ENCODE results near the gene JSRP1.
A peak's percentile ranks its signal among the peaks of the same experiment; 100 is the strongest.

Gene JSRP1, protein sequence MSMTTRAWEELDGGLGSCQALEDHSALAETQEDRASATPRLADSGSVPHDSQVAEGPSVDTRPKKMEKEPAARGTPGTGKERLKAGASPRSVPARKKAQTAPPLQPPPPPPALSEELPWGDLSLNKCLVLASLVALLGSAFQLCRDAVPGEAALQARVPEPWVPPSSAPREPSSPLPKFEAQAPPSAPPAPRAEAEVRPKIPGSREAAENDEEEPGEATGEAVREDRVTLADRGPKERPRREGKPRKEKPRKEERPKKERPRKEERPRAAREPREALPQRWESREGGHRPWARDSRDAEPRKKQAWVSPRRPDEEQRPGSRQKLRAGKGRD

DNA sequence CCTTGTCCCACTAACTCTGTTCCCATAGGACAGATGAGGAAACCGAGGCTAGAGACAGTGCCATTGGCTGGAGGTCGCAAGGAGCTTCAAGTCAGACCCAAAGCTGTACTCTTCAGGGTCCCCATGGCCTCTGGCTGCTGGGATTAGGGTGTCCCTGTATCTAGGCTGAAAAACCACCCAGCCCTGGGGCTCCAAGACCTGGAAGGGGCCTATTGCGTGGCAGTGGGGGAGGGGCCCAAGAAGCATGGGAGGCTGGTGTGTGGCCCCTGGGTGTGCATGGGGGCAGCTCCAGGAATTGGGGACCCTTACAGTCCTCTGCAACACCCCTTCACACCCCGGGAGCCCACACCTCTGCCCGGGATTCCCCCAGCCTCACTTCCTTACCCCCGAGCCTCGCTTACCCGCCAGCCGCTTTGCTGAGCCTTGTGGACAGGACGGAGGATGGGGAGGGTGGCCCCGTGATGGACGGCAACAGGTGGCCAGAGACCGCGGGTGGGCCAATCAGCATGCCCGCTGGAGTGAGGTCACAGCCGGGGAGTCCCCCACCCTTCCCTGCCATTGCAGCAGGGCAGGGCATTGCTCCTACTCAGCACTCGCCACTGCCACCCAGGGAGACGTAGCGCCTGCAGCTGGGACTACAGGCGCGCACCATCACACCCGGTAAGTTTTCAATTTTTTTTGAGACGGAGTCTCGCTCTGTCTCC is at the start of gene JSRP1:
Gene JSRP1 (minus strand): TSS at position 436 of the 704 bp plus-strand sequence. CDS start 1,103 bp downstream, outside the sequence.
- DNase-seq, result no peak

DNA sequence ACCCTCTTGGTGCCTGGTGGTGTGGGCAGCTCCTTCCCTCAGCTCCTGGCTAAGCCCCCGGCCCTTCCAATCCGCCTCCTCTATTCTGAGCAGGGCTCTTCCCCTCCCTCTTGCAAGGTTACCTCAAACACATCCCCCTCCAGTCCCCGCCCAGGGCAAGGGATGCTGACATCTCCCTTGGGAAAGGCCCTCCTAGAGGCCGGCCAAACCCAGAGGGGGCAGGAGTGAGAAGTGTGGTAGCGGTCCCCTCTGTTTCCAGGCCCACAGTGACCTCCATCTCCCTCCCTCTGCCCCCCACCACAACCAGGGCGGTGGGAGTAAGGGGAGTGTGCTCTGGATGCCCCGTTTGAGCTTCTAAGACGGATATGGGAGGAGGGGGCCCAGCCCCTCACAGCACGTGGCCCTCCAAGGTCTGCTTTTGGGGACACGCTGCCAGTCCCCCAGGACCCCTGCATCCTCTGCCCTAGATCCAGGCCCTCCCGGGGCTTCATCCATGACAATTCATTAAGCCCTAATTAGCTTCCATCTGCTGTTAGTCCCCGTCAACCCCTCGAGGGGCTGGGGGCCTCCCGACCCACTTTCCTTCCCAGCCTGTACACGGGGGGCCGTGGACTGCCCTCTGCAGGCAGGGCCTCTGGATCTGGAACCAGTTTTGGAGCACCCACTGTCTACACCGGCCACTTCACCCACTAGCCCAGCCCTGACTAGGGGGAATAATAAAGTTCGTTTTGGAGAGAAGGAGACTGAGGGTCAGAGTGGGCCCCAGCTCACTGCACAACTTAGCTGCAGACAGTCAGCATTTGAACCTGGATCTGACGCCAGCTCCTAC is 49.4 kb upstream of the JSRP1 start:
- no peak for DNase-seq

DNA sequence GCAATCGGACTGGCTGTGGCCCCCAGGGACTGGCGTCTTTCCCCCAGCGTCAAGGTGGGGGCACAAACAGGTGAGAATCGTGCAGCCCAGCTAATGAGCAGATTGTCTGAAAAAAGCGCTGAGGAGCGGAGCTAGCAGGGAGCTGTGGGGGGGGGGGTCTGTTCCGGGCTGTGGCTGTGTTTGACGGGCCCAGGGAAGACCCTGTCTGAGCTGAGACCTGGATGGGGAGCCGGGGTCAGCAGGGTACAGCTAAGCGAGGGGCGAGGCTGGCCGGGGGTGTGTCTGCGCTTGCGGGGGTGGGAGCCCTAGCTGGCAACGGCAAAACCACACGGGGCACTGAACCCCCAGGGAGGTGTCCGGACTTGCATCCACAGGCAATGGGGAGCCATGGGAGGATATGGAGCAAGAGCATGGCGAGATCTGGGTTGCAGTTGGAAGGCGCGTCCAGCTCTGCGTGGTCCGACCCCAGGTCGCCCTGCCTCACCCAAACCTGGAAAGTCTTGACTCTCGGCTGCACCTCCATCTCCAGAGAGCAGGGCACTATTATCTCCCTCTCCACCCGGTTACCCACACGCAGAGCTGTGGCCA is 47.1 kb upstream of the JSRP1 start:
- no peak for DNase-seq

DNA sequence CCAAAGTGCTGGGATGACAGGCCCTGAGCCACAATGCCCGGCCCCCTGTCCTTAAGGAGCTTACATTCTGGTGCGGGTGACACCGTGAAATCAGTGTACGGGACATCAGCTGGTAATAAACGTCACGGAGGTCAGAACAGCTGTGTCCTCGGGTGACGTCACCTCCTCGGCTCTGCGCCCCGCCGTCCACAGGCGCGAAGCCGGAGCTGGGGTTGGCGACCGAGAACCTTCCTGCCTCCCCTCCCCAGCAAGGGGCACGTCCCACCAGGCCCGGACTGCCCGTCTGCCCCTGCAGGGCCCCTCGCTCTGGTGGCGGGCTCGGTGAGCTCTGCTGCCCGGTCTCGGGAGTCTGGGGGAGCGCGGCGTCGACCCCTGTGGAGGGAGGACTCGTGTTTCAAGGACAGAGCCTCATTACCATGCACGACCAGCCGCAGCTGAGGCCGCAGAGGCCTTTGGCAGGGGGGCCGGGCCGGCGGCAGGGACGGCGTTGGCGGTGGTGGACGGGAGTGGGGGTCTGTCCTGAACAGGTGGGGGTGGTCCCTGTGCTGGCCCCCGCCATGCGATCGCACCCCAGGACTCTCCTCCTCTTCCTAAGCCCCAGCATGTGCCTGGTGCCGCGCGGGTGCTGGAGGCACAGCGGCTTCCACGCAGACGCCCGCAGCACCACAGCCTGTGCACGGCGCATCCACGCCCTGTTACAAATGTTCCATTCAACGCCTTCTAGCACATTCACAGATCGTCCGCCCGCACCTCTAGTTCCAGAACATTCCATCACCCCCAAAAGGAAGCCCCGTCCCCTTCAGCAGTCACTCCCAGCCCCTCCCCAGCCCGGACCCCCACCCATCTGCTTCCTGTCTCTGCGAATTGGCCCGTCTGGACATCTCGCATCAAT is 46.3 kb upstream of the JSRP1 start:
- no peak for DNase-seq

DNA sequence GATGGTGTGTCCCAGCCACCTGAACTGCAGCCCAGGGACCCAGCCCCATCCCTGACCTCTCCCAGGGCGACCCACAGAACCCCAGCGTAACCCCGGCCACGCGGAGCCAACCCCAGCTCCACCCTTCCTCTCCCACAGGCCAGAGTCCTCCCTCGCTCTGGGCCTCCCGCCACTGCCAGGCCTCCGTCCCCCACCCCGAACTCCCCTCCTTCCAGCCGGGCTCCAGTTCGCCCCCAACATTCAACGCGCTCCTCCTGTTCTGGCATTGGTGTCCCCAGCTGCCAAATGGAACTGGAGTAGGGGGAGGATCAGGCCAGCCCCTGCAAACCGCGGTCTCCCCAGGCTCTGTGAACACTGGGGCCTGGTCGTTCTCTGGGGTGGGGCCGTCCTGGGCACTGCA is 44.3 kb upstream of the JSRP1 start:
- no peak for DNase-seq

DNA sequence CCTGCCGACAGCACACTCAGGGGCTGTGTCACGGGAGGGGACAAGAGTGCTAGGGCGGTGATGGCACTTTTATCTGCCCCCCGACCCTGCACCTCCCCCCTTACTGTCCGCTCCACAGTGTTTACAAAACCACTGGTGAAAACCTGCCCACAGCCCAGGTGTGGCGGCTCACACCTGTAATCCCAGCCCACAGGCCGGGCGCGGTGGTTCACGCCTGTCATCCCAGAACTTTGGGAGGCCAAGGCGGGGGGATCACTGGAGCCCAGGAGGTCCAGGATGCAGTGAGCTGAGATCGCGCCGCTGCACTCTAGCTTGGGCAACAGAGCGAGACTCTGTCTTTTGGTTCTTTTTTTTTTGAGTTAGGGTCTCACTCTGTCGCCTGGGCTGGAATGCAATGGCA is 39.9 kb upstream of the JSRP1 start:
- DNase-seq, result no peak

DNA sequence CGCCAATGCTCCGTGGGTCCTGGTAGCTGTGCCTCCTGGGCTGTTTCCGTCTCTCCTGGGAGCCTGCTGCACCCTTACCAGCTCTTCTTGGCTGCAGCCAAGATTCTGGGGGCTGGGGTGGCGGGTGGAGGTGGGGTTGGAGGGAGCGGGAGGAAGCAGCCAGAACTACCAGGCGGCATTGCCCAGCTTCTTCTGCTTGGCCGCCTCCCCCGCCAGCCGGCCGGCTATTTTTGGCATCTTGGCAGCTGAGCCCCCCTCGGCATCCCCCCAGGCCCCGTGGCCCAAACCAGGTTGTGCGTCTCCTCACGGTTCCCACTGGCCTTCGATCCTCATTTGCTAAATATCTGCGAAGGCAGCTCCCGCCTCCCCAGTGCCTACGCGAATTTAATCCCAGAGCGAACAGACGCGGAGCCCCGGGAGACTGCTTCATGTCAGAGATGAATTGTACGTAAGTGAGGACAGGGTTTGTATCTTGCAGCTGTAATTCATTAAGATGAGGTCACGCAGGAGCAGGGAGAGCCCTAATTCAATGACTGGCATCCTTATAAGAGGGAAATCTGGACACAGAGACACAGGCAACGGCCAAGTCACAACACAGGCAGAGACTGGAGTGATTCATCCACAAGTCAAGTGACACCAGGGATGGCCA is 38.6 kb upstream of the JSRP1 start:
- DNase-seq, result no peak

DNA sequence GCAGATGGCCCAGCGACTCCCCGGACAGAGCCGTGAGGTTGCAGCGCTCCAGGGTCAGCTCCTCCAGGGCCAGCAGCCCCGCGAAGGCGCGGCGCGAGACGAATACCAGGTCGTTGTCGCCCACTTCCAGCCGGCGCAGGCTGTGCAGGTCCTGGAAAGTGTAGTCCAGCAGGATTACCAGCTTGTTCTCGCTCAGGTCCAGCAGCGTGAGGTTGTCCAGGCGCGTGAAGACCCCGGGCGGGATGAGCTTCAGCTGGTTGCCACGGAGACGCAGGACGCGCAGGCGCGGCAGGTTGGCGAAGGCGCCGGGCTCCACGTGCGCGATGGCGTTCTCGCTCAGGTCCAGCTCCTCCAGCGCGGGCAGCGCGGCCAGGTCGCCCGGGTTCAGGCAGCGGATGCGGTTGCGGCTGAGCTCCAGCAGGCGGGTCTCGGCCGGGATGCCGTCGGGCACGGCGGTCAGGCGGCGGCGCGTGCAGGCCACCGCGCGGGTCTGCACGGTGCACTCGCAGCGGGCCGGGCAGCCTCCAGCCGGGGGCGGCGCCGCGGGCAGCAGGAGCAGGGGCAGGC is 35.1 kb upstream of the JSRP1 start:
- DNase-seq, result no peak

DNA sequence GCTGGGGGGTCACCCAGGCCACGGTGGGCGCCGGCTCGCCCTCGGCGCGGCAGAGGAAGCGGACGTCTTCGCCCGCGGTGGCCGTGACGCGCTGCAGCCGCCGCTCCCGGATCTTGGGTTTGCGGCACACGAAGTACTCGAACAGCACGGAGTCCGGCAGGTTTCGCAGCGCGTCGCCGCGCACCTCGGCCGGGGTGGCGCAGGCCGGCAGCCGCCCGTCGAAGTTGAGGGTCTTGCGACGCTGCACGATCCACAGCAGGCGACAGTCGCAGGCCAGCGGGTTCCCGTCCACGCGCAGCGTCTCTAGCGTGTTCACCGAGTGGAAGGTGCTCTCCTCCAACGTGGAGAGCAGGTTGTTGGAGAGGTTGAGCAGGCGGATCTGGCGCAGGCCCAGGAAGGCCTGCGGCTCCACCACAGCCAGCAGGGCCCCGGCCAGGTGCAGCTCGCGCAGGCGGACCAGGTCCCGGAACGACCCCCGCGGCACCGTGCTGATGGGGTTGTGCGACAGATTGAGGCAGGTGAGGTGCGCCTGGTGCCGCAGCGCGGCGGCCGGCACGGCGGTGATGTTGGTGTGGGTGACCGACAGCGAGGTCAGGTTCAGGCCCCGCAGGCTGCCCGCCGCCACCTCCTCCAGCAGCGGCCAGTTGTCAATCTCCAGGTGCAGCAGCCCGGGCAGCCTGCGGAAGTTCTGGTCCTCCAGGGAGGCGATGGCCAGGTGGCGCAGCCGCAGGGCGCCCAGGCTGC is 34.4 kb upstream of the JSRP1 start:
- DNase-seq, result no peak

DNA sequence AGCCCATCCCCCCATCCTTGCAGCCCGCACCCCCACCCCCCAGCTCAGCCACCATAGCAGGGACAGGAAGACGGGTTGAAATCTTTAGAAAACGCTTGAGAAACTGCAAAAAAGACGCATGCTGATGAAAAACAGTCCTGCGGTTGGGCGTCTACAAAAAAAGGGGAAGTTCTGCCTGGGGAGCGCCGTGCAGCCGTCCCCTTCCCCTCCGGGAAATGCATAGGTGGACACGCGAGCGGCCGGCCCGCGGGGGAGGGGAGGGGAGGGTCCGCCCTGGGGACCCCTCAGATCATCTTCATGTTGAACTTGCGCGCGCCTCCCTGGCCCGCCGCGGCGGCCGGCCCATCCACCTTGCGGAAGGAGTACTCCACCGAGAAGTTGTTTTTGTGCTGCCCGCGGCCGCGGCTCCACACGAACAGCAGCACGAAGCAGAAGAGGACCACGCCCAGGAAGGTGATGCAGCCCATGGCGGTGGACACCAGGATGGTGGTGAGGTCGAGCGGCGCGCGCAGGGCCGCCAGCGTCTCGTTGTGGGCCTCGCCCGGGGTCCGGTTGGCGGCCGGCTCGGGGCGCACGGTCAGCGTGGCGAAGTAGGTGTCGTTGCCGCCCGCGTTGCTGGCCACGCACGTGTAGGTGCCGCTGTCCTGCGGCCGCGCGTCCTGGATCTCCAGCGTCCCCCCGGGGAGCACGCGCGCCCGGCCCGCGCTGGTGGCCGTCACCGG is 33.7 kb upstream of the JSRP1 start:
- DNase-seq, result peak; percentile 84

DNA sequence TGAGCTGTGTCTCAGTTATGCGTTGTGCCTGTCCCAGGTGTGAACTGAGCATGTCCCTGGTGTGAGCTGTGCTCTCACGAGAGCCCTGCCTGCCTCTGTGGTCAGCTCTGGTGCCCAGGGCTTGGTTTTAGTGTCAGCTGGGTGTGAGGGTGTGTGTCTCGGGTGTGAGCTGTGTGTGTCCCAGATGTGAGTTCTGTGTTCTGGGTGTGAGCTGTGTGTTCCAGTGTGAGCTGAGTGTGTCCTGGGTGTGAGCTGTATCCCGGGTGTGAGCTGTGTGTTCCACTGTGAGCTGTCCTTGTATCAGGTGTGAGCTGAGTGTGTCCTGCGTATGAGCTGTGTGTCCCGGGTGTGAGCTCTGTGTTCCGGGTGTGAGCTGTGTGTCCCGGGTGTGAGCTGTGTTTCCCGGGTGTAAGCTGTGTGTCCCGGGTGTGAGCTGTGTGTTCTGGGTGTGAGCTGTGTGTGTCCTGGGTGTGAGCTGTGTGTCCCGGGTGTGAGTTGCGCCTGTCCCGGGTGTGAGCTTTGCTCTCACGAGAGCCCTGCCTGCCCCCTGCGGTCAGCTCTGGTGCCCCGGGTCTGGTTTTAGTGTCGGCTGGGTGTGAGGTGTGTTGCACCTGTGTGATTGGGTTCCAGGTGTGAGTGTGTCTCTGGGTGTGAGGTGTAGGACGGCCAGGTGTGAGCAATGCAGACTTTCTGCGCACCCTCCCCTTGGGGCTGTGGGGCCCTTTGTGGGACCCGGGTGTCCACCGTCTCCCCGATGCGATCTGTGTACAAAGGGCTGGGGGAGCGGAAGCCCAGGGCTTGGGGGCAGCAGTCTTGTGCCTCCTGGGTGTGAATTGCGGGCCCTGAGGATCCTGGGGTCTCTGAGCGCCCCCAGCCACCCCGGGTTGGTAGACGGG is 32.8 kb upstream of the JSRP1 start:
- no peak for DNase-seq

DNA sequence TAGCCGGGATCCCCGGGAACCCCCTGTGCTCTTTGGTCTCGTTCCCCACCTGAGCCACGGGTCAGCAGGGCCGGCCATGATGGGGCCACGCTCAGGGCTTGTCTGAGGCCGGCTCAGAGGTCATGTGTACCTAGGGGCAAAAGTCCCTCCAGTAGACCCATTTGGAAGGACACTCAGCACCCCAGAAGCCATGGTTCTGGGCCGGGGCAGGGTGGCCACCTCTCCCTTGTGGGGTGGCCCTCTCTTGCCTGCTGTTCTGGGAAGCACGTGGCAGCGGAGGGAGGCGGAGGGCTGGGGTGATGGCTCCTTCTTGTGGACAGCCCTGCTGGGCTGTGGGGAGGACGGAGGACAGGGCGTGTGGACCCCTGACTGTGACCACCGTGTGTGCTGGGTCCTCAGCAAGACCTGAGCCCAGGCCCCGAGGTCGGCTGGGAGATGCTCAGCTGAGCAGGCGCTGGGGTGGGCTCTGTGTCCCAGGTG is 32.2 kb upstream of the JSRP1 start:
- no peak for DNase-seq

DNA sequence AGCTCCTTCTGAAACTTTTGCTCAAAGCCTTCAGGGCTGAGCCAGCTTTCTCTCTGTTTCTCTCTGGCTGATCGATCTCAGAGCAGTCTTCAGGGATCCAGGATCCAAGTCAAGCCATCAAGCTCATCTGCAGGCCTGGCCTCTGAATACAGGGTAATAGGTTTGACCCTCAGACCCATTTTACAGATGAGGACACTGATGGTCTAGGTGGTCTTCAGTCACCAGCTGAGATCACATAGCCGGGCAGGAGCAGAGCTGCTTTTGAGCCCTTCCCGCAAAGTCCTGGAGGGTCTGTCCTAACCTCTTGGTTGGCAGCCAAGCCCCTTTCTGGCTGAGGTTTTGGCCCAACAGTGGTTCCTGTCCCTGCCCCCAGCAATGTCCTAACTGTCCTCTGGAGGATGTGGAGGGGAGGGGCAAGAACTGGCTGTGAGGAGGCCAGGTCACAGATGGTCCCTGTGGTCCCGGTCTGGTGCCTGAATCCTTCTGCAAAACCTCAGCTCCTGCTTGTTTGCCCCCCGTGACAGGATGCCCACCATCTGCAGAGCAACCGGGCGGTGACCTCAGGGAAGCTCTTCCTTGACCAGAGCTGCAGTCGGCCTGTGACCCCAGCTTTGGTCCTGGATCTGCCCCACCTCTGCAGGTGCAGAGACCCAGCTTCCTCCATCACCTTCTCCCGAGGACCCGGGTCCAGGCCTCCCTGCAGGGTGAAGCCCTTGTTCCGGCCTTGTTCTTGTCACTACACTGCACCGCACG is 31.5 kb upstream of the JSRP1 start:
- DNase-seq, result no peak

DNA sequence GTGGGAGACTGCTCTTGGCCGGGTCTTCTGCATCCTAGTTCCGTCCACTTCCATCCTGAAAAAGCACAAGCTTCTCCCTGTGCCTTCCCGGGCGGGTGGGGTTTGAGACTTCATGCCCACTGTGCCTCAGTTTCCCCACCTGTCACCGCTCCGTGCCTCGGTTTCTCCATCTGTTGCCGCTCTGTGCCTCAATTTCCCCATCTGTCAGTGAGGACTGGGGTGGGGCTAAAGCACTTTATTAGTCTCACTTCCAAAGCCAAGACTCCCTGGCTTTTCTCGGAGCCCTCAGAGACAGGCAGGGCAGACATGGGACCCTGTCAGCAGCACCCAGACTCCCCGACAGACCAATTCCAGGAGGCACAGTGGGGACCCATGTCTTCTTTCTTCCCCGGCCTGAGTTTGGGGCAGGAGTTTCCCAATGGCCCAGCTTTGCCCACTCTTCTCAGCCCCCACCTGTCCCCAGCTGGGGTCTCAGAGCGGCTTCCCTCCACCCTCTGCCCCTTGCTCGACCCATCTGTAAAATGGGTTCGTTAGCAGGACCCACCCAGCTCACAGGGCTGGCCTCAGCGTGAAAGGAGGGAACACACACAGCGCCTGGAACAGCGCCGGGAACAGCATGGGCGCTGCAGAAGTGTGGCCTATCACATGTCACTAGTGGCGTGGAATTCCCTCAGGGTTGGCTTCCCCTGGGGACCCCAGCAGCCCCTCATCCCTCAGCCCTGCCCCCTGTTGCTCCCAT is 30.4 kb upstream of the JSRP1 start:
- no peak for DNase-seq

DNA sequence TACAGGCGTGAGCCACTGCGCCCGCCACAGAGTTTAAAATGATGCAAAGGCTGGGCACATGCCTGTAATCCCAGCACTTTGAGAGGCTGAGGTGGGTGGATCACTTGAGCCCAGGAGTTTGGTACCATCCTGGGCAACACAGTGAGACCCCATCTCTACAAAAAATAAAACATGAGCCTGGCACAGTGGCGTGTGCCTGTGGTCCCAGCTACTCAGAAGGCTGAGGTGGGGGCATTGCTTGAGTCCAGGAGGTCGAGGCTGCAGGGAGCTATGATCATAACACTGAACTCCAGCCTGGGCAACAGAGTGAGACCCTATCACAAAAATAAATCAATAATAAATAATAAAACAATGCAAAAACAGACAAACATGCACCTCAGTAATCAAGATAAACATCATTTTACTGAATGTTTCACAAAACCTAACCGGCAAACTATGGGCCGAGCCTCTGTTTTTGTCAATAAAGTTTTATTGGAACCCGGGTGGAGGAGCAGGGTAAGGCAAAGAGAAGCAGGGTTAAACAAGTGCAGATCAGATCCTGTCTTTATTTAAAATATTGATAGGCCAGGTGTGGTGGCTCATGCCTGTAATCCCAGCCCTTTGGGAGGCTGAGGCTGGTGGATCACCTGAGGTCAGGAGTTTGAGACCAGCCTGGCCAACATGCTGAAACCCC is 27.8 kb upstream of the JSRP1 start:
- no peak for DNase-seq

DNA sequence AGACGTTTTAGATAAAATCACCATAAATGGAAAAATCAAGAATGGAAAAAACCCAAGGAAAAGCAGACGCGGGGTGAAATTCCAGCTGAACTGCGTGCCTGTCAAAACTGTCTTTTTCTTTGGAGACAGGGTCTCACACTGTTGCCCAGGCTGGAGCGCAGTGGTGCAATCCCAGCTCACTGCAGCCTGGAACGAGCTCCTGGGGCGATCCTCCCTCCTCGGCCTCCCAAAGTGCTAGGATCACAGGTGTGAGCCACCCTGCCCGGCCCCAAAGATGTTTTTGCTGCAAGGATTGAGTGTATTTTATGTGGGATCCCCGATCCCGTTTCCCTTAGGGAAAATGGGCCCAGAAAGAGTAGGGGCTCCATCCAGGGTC is 26.6 kb upstream of the JSRP1 start:
- no peak for DNase-seq

All from SIG-M5 (cell line).